NCI-H510A treated with DMSO at 0.1 percent for 48 hours (cell line): ENCODE results near the gene PNMA6A.
"Not testable (repeated sequence)": the region's sequence is repeated elsewhere in the genome, so short reads cannot be mapped to it uniquely, and the experiment has no call there.

Experiments
- DNase-seq: peaks from one replicate; lab custom pipeline; 2025; lab: John Stamatoyannopoulos, UW

PNMA6A gene

DNA sequence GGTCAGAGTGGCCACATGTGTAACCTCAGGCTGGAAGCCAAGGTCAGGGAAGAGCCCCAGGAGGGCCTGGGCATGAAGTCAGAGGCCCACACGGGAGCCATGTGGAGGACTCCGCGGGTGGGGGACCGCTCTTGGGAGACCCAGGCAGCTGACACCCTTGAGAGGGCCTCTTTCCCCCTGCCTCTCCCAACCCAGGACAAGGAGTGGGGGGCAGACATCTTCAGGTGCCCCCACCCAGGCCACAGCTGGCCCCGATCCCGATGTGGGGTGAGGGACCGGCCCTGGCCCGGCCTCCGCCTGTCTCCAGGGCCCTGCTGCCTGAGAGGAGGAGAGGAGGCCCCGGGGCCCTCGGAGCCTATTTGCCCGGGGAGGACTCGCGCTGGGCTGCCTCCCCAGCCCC lies 3.1 kb downstream of the PNMA6A start:
- DNase-seq = no peak

DNA sequence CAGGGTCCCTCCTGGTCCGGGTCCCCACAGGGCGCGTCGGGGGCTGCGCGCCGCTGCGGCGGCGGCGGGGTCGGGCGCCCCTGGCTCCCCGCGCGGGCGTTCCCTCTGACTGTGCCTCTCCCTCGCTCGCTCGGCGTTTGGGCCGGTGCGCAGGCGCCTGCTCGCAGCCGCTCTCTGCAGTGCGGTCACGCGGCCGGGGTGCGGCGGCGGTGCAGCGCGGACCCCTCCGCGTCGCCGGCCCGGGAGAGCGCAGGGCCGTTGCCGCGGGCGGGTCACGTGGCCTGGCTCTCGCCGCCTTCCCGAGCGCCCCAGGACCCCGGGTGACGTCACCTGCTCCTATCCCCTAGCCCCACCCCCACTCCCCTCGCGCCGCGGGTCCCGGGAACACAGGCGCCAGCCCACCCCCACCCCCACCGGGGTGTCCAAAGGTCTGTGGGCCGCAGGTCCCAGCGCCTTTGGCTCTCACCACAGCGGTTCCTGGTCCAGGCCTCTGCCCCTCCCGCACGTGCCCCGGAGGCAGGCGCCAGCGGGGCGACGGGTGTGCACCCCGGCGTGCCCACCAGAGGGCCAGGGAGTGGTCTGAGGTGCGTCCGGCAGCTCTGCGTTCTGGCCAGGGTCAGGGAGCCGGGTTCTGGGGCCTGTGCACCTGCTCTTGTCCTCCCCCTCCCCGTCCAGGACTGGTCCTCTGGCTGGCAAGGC lies 5.3 kb downstream of the PNMA6A start:
- not testable (repeated sequence) for DNase-seq

DNA sequence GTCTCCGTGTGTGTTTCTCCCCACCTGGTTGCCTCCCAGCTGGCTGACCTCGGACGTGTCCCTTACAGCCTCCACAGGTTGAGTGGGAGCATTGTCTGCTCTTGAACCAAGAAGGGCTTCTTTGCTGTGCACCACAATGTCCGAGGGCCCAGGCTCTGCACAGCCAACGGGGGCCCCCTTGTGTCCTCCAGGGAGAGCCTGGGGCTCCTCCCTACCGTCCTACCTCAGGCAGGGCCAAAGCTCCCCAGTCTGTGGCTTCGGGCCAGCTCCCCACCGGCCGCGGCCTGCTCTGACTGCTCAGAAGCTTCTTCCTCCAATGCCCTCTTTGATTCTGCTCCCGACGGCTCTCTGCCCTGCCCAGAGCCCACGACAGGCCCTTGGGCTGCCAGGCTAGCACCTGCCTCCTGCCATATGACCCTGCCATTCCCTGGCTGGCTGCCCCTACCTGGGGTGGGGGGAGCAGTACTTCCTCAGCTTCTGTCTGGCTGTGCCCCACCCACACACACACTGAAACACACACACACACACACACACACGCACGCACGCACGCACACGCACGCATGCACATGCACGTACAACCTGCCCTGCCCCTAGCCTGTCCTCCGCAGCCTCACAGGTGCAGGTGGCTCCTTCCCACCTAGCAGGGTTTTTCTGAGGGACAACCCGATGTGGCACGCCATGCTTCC lies 11.1 kb downstream of the PNMA6A start:
- DNase-seq = not testable (repeated sequence)

DNA sequence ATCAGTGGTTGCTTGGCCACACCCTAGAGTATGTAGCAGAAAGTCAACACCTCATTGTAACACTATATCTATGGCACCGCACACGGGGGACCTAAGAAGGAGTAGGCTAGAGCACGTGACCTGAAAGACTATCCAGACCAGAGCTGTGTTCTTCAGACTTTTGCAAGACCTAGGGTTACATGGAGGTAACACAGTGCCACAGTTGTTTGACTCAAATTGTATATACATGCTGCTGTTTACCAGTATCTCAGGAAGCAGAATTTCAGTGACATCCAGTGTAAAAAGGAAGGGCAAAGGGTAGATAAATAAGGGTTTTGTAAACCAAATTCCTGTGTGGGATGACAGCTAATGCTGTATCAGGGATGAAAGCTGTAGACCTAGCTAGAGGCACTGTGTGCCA lies 30.2 kb downstream of the PNMA6A start:
- no peak for DNase-seq

DNA sequence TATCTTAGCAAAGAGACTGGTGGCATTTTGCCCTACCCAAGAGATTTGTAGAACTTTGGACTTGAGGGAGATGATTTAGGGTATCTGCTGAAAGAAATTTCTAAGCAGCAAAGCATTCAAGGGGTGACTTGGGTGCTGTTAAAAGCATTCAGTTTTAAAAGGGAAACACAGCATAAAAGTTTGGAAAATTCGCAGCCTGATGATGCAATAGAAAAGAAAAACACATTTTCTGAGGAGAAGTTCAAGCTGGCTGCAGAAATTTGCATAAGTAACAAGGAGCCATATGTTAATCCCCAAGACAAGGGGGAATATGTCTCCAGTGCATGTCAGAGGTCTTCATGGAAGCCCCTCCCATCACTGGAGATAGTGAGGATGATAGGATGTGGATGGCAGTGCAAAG lies 32.7 kb downstream of the PNMA6A start:
- not testable (repeated sequence) for DNase-seq

DNA sequence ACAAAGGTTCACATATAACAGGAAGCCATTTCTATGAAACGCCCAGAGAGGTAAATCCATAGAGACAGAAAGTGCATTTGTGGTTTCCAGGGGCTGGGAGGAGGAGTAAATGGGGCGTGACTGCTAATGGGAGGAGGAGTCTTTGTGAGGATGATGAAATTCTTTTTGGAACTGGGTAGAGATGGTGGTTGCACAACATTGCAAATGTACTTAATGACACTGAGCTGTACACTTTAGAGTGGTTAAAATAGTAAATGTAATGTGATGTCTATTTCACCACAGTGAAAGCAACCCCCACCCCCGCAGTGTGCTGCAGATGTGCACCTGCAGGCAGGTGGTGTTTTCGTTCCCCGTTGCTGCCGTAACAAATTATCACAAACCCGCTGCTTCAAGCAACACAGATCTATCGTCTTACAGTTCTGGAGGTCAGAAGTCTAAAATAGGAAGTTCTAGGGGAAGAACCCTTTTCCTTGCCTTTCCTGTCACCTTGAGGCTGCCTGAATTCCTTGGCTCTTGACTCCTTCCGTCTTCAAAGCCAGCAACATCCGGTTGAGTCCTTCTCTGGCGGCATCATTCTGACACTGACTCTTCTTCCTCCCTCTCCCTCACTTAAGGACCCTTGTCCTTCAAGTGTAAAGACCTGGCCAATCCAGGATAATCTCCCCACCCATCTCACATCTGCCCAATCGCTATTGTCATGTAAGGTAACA lies 34.0 kb downstream of the PNMA6A start:
- not testable (repeated sequence) for DNase-seq

DNA sequence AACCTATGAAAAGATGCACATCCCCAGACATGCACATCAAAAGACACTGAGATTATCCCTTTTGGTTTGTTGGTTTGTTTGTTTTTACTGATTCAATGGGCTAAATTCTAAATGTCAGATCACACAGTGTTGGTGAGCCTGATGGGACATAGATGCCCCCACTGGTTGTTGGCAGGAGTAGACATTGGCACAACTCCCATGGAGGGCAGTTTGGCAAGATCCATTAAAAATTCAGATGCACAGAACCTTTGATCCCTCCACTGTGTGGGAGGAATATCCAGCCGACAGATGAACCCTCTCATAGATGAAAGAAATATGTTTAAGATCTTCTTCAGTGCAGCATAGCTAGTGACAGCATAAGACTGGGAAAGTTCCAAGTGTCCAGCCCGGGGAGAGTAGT lies 38.5 kb downstream of the PNMA6A start:
- DNase-seq = not testable (repeated sequence)

DNA sequence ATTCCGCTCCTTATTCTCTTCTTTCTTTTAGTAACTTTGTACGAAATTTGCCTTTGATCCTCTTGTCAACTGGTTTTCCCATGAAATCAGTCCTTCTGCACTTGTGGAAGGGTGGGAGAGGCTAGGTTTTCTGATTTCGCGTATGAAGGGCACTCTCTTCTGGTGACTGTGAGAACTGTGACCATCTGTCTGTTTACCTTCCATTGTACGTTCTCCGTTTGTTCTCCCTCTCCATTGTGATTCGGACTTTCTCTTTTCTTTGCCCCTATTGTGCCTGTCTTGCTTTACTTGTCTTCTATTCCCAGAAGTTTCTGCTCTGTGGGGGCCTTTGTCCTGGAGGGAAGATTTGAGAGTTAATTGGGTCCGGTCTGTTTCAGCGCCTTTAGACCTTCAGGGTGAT lies 41.6 kb downstream of the PNMA6A start:
- not testable (repeated sequence) for DNase-seq

DNA sequence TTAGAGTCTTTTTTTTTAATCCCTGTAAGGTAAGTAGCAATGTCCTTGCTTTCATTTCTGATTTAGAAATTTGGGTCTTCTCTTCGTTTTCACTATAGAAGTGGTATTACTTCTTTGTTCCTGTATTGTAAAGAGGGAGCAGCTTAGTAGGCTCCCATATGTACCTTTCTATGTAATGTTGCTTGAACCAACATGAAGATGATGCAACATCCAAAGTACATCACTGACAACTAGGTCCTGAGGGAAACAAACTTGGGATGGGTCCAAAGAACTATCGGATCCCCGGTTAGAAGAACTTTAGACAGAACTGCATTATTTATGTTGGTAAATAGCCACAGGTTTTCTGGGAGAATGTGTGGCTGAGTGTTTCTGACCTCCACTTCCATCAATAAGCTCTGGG lies 45.5 kb downstream of the PNMA6A start:
- DNase-seq = not testable (repeated sequence)

DNA sequence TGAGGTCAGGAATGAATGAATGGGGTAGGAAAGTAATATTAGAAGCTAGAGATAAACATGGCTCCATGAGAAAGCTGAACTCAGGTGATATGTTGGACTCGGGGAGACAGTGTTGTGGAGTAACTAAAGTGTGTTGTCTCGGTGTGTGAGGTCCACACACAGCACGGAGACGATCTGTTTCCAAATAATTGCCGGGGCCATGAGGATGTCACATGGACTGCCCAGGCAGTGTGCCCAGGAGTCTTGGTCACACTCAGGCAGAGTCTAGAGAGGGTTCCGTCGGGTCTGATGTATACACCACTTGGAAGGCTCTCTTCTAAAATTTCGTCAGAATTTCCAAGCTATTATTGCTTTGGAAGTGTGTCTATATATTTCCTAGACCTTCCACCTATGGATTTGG lies 48.0 kb downstream of the PNMA6A start:
- DNase-seq = not testable (repeated sequence)

DNA sequence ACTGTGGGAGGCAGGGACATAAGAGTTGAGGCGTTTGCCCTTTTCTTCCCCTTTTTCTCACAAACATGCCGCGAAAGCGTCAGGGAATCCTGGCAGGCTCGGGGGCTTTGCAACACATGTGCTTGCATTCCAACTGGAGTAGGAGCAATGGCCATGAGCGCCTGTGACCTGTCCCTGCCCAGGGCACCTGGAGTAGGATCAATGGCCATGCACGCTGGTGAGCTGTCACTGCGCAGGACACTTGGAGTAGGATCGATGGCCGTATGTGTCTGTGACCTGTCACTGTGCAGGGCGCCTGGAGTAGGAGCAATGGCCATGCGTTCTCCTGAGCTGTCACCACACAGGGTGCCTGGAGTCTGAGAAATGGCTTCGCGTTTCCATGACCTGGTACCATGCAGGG lies 51.2 kb downstream of the PNMA6A start:
- DNase-seq = not testable (repeated sequence)
